GM19467 (cell line): ENCODE data around the gene CLNK.
"Not testable (repeated sequence)": the region's sequence is repeated elsewhere in the genome, so short reads cannot be mapped to it uniquely, and the experiment has no call there.

Source experiments
- ATAC-seq: cut with Tn5 transposase; IDR thresholded peaks from one replicate; pipeline ENCODE4 v1.9.1; 2021; ENCODE audit warnings: mild to moderate bottlenecking, moderate library complexity; ENCODE audit not compliant: unreplicated experiment

Gene CLNK

DNA sequence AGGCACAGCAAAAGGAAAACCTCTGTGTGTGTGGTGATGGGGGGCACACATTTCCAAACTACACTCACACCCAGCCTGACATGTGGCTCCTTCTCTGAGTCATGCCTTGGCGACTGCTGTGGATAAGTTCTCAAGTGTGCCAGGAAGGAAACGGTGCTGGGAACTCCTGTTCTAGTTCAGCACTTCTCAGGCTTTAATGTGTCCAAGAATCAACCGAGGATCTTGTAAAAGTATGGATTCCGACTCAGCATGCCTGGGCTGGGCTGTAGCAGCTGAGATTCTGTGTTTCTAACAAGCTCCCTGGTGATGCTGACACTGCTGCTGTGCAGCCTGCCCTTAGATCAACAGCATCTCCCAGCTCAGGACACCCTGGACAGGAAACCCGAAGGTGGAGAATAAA, 20.2 kb downstream of the CLNK start:
- no peak for ATAC-seq

DNA sequence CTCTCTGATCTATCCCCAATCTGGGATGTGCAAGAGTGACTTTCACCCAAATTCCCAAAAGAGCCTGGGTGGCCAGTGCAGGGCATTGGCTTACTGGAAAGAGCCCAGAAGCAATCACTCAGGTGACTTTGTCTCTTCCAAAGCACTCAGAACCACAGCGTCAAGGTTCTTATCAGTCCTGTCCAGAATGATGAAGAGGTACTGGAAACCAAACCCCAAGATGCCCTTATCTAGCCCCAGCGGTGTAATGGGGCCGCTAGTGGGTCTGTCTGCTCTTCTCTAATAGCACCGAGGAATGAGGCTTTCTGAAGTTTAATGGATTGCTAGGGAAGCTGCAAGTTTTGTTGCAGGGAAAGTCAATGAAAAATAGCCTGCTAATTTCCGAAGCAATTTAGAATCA, 21.6 kb downstream of the CLNK start:
- ATAC-seq = no peak

DNA sequence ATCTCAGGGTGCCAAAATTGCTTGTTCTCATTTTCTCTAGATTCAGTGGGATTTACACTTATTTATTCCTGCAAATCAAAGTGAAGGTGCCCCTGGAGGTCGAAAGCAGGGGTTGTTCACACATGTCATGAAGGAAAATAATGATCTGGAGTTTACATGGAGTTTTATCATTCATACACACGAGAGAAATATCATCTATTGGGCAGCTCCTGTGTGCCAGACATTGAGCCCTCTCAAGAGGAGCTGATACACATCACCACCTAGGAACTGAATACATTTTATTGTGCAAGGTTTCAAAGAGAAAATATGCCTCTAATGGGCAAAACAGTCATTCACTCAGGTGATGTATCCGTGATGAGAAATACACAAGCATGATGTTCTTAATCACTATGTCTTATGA, 23.5 kb downstream of the CLNK start:
- no peak for ATAC-seq

DNA sequence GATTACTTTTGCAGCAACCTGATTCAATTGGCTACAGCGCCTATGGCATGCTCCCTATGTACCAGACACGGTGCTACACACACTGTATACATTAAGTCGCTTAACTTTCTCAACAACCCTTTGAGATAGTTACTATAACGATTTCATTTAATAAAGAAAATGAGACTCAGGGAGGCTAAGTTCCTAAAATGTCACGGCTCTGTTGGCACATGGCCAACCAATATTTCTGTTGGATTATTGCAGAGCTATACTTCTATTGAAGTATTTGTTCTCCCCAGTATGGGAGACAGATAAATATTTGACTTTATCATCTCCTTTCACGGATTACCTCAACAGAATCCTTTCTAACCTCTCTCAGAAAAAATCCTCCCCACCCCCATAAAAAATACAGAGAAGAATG, 25.3 kb downstream of the CLNK start:
- no peak for ATAC-seq

DNA sequence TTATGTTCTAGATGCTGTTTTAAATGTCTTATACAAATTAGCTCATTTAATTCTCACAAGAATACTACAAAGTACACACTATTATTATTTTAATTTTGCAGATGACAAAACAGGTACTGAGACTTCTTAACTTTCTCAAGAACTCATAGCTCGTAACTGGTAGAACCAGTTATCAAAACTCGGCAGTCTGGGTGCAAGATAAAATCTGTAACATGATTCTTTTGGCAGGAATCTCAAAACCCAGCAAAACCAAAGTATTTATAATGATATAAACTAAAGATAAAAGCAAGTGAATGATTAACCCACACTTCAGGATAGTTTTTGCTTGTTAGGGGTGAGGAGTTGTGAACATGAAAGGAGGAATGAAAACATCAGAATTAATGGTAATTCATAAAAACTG, 27.6 kb downstream of the CLNK start:
- no peak for ATAC-seq

DNA sequence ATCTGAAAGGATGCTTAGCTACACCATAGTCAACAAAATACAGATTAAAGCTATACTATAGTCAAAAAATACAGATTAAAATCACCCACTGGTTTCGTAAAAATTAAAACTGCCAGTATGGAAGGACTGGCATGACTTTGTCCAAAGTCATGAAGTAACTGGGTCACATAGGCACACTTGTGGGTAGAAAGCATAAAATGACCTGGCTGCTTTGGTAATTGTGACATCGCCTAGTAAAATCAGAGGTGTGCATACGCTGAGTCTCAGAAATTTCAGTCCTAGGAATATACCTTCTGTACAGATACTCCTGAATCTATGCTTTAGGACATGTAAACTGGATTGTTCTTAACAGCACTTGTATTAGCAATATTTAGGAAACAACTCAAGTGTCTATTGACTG, 28.1 kb downstream of the CLNK start:
- no peak for ATAC-seq

DNA sequence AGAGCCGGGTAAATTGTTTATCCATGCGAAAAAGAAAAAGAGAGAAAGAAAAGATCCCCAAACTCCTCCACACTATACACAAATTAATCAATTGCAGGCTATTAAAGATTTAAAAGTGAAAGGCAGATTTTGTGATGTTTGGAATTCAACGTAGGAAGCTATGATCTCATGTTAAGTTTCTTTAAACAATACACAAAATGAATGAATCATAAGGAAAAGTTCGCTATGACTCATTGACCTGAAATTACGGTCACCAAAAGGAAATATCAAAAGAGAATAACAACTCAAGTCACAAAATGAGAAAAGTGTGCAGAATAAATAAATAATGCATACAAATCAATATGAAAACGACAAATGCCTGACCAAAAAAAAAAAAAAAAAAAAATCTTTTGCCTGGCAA, 28.6 kb downstream of the CLNK start:
- ATAC-seq = no peak

DNA sequence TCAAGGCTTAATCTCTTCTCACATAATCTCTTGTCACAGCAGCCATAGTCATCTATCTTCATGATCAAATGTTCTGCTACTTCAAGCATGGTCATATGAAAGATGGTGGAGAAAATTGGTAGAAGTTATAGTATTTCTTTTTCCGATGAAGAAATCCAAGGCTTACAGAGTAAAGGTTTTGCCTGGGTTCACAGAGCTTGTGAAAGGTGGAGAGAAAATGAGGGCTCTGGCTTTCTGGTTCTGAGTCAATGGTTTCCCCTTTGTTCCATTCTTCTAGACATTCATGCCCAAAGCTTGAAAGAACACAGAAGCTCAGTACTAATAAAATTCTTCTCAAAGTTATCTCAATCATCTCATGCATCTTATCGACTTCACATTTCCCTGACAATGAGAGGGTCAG, 36.1 kb downstream of the CLNK start:
- ATAC-seq = no peak

DNA sequence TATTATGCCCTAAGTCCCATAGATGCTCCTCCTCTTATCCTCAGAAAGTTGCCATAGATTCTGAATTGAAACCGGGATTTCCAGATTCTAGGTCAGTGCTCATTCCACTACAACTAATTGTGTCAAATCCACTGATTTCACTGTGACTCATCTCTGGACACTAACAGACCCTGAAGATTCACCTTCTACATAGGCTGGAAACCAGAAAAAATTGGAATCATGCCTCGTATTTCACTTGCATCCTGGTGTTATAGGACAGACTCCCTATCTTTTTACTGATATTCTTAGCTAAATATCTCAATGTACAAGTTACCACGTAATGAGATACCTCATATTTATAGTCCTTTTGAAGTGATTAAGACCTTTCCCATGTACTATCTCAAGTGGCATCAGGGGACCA, 36.7 kb downstream of the CLNK start:
- no peak for ATAC-seq

DNA sequence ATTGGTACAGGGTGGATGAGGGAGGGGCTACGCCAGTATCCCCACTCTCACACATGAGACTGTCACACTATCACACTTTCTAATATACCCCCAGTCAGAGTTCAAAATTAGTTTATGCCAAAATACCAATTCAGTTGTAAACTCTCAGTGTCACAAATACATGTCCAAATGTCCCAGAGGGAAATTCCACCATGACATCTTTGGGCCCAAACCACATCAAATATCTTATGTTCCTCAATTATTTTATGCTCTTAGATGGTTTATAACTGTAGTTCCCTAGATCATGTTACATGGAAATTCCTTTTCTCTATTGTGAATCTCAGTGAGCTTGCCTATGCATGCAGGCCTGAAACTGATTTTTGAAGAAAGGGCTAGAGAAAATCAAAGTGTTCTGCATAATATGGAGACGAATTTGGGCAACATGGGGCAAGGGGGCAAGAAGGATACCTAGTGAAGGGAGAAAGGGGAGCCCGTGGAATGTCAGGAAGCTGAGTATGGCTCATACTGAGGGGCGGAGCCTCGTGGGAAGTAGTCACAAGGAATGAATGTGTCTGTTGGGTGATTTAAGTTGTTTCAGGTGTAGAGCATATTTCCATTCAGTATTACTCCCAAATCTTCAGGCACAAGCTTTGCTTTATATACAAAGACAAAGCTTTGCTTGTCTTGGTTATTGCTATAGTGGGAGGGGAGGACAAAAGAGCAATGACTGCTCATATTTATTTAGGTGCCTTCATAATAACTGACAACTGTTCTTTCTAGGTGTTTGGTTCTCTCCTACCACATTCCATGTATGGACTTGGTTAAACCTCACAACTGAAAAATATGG, 40.8 kb downstream of the CLNK start:
- ATAC-seq = no peak

DNA sequence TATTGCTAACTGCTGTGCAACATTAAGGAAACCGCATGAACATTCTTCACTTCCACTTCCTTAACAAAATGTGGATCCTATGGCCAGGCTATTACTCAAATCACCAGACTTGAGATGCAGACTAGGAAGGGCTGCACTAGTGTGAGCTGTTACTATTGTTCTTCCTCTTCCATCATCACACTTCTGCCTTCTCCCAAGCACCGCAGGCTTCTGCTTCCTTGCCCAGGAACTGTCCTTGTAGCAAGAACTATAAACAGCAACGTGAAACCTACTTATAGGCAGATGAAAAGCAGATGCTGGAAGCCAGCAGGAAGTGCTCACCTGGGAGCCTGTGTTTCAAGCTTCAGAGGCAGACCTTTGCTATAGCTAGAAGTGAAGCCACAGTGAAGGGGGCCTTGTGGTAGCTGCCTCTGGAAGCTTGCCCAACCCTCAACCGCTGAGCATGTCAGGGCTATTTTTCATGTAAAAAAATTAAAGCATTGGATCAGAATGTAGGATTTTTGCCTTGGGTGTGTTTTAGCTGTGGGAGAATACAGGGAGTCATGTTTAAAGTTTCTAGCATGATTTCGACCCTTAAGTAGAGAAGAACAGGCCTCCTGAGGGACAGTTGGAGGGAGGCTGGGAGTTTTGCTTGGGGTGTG, 43.9 kb downstream of the CLNK start:
- ATAC-seq = no peak

DNA sequence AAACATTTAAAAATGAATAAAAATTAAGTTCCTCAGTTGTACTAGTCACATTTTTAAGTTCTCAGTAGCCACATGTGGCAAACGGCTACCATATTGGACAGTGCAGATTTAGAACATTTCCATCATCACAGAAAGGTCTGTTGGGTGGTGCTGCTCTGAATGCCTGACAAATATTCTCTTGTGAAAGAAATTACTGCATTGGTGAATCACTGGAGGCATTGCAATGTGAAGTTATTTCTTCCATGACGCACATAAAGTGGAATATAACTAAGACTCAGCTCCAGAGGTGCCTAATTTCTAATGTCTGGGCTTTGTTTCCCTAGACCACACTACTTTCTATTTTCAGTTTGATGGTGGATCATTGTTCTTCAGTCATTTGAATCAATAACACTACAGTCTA, 44.9 kb downstream of the CLNK start:
- ATAC-seq = no peak

DNA sequence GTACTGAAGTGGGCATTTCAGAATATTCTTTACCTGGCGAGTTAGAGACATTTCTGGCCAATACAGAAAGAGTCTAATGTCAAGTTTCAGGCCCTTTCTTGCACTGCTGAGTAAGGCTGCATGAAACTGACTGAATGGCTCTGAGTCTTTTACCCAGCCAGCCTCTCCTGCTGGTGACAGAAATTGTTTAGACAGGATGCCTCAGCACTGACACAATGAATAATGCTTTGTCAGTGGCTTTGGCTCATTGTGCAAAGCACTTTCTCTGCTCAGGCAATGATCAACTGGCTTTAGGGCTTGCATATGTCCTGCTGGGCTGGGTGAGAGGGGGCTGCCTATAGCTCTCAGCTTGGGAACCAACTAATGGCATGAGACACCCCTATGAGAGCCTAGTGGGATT, 45.5 kb downstream of the CLNK start:
- ATAC-seq = no peak

DNA sequence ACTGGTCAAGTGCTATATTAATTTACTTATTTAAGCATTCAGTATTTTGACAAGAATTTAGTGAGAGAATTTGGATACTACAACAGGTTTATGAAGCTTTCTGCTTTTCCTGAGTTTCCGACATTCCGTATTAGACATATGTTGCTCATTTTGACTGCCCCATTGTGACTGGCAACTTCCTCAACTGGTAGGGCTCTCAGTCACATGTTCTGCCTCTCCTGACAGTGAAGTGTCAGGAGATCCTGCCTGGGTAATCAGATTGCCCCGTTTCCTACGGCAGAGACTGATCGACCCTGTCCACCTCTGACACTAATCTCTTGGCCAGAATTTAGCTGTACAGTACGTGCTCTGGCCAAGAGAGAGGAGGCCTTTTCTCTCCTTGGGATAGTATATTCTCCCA, 49.5 kb downstream of the CLNK start:
- ATAC-seq = no peak

DNA sequence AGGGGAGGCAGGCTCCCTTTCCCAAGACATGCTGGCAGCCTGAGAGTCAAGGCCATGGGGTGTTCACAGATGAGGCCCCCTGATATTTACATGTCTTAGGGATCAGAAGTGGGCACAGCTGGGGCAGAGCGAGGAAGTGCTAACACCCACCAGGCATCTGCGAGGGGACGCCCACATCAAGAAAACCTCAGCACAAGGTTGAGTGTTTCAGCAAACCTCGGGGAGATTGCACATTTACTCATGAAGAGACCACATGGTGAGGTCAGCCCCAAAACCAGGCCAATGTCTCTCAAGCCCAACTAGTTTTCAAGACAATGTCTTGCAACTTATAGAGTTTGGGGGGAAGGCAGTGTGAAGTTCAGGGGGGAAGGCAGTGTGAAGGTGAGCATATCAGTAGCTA, 55.2 kb downstream of the CLNK start:
- no peak for ATAC-seq

DNA sequence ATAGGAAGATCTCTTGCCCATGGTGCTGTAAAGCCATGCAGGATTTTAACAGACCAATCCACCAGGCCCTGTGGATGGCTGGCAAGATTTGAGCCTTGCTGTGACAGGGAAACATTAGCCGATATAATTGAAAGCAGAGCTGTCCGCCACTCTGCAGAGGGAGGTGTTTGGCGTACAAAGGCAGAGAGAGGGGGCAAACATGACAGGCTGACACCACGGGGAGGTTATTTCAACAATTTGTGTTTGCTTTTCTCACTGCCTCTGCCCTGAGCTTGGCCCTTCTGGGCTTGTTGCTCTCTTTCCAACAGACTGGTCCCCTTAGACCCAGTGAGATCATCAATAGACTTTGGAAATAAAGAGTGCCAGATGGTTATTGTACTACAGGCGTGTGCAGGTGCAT, 59.4 kb downstream of the CLNK start:
- ATAC-seq = no peak

DNA sequence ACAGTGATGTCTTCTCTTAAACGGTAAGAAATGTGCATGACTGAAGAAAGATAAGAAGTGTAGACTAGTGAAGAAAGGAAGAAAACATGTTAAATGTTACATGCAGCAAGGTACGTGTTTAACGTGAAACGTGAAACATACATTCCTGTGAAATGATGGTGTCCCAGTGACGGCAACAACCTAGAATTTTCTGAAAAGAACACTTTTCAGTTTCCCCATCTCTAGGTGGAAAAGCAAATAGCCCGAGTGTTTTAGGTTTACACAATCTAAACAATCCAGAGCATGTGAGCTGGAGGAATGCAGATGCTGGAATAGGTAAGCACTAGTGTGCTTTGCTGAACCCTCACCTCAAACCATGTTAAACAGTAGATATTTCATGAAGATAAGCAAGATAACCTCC, 60.7 kb downstream of the CLNK start:
- ATAC-seq = no peak

DNA sequence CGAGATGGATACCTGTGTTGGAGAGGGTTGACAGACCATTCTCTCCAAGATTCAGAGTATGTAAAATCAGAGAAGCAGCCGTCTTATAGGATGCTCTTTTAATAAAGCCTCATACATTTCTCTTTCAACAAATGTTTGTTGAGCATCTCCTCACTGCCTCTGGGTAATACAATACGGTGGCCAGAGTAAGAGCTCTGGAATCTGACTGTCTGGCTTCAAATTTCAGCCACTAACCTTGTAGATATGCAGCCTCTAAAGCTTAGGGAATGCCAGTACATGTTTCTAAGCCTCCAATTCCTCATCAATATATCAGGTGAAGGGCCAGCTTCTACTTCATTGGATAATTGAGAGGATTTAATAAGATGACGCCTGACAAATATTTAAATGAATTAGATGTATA, 61.3 kb downstream of the CLNK start:
- no peak for ATAC-seq

DNA sequence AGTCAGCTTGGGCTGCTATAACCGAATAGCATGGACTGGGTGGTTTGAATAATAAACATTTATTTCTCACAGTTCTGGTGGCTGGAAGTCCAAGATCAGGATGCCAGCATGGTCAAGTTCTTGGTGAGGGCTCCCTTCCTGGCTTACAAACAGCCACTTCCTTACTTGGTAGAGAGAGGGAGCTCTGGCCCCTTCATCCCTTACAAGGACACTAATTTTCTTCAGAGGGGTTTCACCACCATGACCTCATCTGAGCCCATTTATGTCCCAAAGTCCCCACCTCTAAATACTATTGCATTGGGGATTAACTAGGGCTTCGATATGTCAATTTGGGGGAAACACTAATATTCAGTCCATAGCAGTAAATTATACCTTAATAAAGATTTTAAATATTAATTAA, 61.8 kb downstream of the CLNK start:
- no peak for ATAC-seq

DNA sequence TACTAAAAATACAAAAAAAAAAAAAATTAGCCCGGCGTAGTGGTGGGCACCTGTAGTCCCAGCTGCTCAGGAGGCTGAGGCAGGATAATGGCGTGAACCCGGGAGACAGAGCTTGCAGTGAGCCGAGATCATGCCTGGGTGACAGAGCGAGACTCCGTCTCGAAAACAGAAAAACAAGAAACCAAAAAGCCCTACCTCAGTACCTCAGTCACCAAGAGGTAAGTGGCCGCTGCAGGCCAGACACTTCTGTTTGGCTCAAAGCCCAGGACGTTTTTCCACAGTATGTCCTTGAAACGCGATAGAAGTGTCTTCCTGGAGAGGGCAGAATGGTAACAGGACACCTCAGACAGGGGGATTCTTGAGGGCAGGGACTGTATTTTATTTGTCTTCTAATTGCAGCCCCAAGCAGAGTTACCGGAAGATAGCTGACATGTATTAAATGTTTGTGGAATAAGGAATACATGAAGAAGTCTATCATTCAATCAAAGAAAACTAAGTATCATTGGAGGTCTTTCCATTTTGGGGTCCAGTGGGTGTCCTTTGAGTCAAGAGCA, 63.6 kb downstream of the CLNK start:
- no peak for ATAC-seq

DNA sequence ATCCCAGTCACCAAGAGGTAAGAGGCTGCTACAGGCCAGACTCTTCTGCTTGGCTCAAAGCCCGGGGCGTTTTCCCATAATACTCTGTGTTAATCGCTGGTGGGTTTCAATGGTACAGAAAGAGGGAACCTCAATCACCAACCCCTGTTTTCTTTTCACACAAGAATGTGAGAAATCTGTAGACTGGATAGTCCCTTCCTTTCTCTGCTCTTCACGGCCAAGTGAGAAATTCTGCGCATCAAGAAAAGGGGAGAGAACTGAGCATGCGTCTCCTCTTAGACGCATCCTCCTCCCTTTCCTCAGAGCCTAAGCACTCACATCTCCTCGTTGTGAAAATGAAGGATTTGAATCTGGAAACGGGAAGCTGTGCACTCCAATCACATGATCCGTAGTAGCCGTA, 64.7 kb downstream of the CLNK start:
- ATAC-seq = no peak

DNA sequence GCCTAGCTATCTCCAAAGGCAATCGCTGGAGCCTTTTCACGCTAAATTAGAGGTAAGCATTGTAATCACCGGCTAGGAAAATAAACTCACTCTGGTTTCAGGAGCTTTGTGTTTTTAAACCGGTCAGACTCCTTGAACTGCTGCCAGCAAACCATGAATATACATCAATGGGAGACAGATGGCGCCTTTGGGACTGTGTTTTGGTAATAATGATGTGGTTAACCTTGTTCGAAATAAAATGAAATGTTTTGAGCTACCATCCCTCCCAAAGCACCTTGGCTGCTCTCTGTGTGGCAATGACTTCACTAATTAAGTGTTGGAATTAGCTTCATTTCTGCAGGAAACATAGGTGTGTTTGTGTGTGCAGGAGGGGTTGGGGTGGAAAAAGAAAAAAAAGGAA, 65.3 kb downstream of the CLNK start:
- no peak for ATAC-seq

DNA sequence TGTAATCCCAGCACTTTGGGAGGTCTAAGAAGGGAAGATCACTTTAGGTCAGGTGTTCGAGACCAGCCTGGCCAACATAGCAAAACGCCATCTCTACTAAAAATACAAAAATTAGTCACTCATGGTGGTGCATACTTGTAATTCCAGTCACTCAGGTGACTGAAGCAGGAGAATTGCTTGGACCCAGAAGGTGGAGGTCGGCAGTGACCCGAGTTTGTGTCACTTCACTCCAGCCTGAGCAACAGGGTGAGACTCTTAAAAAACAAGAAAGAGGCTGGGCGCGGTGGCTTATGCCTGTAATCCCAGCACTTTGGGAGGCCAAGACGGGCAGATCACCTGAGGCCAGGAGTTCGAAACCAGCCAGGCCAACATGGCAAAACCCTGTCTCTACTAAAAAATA, 69.6 kb downstream of the CLNK start:
- not testable (repeated sequence) for ATAC-seq
